HS-5 (cell line): ENCODE measurements around the gene ERAP2.

Source experiments
- DNase-seq: peaks from one replicate; pipeline ENCODE4 v3.0.0-alpha.2; 2012; ENCODE audit warnings: low read depth

The ERAP2 gene

DNA sequence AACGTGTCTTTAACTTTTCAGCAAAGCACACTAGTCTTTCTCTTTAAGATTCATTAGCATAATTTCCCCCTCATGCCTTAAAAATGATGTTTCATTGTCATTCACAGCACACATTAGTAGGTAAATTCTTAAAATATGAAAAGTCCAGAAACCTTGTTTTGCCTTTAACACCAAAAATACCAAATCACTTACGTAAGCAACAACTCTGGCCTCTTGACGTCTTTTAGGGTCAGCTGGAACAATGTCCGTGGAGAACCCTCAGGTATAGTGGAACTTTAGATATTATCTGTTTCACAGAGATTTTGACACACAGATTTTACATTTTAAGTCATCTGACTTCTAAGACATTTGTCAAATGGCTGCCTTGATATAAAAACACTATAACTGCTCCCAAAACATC, 90.5 kb downstream of the ERAP2 start:
- no peak for DNase-seq

DNA sequence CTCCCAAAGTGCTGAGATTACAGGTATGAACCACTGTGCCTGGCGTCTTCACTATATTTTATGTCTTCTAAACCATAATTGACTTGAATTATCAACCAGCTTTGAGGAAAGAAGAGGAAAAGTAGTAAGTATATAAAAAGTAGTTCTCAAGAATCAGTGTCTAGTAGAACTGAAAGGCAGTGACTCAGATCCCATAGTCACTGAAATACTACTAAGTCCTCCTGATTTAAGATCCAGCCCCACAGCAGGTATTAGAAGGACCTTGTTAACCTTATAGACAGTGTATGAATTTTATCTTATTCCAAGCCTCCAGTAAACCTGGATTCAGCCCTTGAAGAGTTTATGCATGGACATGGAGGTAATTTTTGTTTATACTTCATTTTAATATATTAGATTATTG, 91.1 kb downstream of the ERAP2 start:
- no peak for DNase-seq

DNA sequence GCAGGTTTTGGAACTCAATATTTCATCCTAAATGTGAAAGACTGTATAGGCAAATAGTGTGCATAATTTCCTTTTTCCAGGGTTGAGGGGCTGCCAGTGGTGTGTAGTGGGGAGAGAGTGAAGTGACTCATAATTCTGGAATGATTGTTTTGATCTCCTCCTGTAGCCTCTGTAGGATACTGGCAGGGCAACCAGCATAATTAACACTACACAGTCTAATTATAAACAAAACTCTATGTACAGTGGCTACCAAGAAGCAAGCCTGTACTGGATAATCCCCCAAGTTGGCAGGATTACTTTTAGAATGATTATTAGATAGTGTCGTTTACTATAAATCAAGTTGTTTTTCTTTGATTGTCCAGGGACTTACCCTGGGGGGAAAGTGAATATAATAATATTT, 91.8 kb downstream of the ERAP2 start:
- no peak for DNase-seq

DNA sequence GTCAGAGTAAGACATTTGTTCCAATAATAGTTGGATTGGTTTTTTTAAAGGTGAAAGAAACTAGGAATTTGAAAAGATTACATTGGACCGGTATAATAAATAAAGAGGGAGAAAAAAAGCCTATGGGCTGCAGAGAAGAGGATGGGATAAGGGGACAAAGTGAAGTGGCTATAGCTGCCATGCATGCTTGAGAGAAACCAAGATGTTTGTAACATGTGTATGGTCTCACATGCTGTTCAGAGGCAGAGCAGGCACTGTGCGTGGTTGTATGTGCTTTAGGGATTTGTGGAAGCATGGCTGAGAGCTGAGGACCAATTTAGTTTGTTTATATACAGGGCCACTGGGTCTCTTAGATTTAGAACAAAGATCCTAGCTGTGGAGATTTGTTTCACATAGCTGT, 92.3 kb downstream of the ERAP2 start:
- DNase-seq, result no peak
